COLO829 (cell line): ENCODE results near the gene MUL1.
"Not testable (repeated sequence)": the region's sequence is repeated elsewhere in the genome, so short reads cannot be mapped to it uniquely, and the experiment has no call there.

ENCODE experiments used
- DNase-seq: peaks from one replicate; pipeline ENCODE4 v3.0.0; 2012; ENCODE audit warnings: low spot score

The MUL1 gene

GRCh38 chr1:20511518-20512428 lies 3.8 kb upstream of the MUL1 start:
- no peak for DNase-seq

- DNase-seq = no peak
Observed at GRCh38 chr1:20508411-20508771, 440 bp upstream of the MUL1 start.

- DNase-seq = no peak
Observed at GRCh38 chr1:20507248-20507563, 745 bp downstream of the MUL1 start.

DNA sequence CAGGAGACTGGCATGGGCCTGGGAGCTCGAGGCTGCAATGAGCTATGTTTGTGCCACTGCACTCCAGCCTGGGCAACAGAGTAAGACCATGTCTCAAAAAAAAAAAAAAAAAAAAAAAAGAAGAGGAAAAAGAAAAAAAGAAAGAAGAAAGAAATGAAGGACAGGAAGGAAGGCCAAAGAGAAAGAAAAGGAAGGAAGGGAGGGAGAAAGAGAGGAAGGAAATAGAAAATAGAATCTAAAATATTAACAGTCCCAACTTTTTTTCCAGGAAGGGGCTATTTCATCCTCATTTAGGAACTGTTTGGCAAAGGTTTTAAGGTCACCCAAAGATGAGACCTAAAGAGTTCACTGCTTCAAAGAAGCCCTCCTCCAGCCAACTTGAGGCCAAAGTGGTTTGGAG lies 2.5 kb downstream of the MUL1 start:
- DNase-seq = no peak

DNA sequence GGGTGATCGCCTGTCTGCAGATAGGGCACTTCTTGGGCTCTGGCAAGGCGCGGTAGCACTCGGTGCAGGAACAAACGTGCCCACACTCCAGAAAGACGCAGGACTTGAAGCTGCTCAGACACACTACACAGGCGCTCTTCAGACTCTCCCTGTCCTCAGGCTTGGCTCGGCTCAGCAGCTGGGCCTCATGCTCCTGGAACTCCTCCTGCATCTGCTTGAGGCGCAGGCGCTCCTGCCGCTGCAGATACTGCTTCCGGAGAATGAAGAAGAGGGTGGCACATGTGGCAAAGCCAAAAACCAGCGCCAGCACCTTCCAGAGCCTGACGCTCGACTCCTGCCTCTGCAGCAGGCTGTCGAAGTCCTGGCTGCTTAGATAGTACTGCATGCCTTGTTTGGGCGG lies 7.2 kb downstream of the MUL1 start:
- no peak for DNase-seq

GRCh38 chr1:20499718-20500117 lies 8.2 kb downstream of the MUL1 start:
- DNase-seq = no peak

GRCh38 chr1:20499105-20499504 lies 8.8 kb downstream of the MUL1 start:
- no peak for DNase-seq

DNA sequence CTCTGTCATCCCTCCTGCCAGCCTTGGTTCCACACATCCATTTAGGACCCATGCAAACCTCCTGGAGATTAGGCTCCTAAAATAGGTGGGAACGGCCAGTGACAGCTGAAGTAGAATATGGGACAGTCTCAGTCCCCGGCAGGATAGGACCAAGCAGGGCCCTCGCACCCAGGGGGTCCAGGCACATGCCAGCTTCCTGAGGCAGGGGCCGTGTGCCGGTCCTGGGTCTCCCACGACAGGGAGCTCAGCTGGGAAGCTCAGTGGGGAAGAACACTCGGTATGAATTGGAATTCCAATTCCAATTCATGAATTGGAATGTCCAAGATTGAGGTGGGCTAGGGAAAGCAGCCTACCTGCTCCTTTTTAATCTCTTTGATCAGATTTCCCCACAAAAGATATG lies 9.8 kb downstream of the MUL1 start:
- no peak for DNase-seq

DNA sequence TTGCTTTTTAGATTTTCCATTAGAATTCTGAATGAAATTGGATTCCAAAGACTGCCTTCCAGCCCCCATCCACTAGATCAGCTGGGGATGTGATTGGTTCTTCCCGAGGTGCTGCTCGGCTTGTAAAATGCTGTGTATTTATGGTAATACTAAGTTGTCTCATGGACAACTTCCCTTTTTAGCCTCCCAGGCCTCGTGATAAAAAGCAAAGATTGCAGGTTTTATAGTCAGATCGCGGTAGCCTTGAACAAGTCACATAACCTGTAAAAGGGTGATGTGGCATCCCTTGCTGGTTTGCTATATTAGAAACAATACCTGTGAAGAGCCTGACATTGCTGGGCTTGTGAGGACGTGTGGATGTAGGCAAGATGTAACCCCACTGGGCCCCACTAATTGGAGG lies 10.4 kb downstream of the MUL1 start:
- no peak for DNase-seq

GRCh38 chr1:20496725-20497383 lies 11.1 kb downstream of the MUL1 start:
- not testable (repeated sequence) for DNase-seq

GRCh38 chr1:20496241-20496661 lies 11.7 kb downstream of the MUL1 start:
- peak; percentile 61 for DNase-seq

DNA sequence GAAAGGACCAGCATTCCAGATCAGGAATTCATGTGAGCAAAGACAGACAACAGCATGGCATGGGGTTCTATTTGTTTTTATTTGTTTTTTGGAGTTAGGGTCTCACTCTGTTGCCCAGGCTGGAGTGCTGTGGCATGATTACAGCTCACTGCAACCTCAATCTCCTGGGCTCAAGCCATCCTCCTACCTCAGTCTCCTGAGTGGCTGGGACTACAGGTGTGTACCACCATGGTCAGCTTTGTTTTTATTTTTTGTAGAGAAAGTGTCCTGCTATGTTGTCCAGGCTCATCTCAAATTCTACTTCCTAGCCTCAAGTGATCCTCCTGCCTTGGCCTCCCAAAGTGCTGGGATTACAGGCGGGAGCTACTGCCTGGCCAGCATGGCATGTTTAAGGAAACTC lies 12.3 kb downstream of the MUL1 start:
- DNase-seq = no peak

GRCh38 chr1:20494609-20495311 lies 13.2 kb downstream of the MUL1 start:
- DNase-seq = no peak

- DNase-seq = peak; percentile 79
Observed at GRCh38 chr1:20493839-20494608, 13.9 kb downstream of the MUL1 start.

DNA sequence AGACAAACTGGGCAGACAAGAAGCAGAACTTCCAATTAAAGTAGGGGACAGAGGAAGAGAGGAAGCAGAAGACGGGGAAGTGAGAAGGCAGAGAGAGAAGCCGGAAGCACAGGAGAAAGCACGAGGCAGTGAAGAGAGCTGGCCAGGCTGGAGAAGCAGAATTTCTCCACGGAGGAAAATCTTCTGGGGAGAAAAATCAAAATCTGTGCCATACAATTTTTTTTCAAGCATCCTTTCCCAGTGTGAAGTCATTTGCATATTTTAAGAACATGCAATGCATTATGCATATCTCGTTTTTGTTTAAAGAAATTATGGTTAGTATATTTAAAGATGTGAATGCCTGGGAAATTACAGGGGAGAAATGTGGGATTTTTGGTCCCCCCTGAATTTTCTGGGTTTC lies 14.6 kb downstream of the MUL1 start:
- no peak for DNase-seq

DNA sequence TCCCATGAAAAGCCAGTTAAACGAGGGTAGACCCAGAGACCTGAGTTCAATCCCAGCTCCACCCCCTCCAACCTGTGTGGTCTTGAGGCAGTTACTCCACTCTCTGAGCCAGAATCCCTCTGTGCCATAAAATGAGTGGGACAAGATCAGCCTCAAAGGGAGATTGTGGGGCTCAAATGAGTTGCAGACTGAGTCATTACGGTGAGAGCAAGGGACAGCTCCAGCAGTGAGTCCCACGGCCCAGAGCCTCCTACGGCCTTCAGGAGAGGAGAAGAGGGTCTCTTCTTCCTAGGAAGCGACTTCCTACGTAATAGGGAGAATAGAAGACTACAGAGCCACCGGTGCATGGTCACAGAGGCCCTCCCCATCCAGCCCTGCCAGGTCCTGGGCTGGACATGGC lies 15.2 kb downstream of the MUL1 start:
- no peak for DNase-seq

GRCh38 chr1:20491866-20492265 lies 16.1 kb downstream of the MUL1 start:
- DNase-seq = no peak

- DNase-seq = no peak
Observed at GRCh38 chr1:20491178-20491577, 16.8 kb downstream of the MUL1 start.

- no peak for DNase-seq
Observed at GRCh38 chr1:20487236-20487590, 20.7 kb downstream of the MUL1 start.

GRCh38 chr1:20486457-20487235 lies 21.3 kb downstream of the MUL1 start:
- no peak for DNase-seq
